ENCODE measurements around the gene FADS2. TPM values are rescaled to one million over a fixed set of nuclear protein-coding genes. Genes with fewer than 3 reads are reported as not detected.

The FADS2 gene
- total and polyA plus RNA-seq, 4 donors: 44.5 to 165 (median 78.8) TPM

DNA sequence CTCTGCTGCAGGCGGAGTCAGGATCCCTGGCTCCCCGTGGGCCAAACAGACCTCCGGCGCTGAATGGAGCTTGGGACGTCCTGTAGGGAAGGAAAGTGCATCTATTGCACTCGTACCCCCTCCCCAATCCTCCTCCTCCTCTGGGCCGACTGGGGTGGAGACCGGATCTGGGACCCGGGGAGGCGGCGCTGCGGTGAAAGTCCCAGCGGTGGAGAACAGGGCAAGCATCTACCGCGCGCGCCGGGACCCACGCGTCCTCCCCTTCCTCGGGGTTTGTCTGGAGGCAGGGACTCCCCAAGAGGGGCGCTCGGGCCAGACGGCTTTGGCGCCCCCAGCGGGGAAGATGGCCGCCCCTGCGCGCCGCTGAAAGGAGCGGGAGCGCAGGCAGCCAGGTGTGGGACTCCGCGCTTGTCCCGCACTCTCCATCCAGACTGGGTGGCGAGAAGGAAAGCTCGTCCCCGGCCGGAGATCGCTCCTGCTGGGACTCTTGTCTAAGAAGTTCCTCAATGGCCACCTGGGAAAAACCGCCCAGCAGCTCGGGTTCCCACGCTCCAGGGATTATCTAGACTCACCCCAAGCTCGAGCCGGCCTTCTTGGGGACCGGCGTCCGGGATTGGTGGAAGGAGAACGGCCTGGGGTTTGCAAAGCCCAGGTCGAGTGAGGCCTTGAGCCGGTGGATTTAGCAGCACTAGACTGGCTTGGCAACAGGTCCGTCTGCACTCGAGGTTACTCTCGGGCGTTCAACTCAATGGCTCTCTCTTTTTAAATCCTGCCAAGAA, 718 bp downstream of the FADS2 start:
- TF ChIP-seq, protein P1, sequence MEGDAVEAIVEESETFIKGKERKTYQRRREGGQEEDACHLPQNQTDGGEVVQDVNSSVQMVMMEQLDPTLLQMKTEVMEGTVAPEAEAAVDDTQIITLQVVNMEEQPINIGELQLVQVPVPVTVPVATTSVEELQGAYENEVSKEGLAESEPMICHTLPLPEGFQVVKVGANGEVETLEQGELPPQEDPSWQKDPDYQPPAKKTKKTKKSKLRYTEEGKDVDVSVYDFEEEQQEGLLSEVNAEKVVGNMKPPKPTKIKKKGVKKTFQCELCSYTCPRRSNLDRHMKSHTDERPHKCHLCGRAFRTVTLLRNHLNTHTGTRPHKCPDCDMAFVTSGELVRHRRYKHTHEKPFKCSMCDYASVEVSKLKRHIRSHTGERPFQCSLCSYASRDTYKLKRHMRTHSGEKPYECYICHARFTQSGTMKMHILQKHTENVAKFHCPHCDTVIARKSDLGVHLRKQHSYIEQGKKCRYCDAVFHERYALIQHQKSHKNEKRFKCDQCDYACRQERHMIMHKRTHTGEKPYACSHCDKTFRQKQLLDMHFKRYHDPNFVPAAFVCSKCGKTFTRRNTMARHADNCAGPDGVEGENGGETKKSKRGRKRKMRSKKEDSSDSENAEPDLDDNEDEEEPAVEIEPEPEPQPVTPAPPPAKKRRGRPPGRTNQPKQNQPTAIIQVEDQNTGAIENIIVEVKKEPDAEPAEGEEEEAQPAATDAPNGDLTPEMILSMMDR (IDR thresholded peaks at IDR 0.05; ENCODE audit: control extremely low read depth, extremely low read depth): peak; percentile 25
- ATAC-seq (ENCODE audit: insufficient read depth, low FRiP score): no peak
- Histone ChIP-seq H3K9me3 (ENCODE audit: control insufficient read depth in 4 of 4, insufficient read depth in 3 of 4, low read length in 3 of 4) (peaks cover 0 to 1% (median 0%) of the 10 kb centered on the region in 4 donors), H3K4me3 (peak overlapping the region; percentile 54), H3K27me3 (ENCODE audit: control insufficient read depth in 3 of 3, insufficient read depth in 3 of 3, low read length in 2 of 3) (no peaks in the 10 kb centered on the region), H3K9ac (ENCODE audit: insufficient read depth in 1 of 2, low read length in 2 of 2) (peak overlapping the region in 1 of 2 donors; percentile 61), H3K27ac (ENCODE audit: low read depth in 1 of 2, low read length in 1 of 2) (peak overlapping the region; percentile 27 to 87), H3K4me1 (ENCODE audit: control insufficient read depth in 5 of 5, insufficient read depth in 5 of 5, low read length in 5 of 5) (peaks cover 0 to 28% (median 10%) of the 10 kb centered on the region in 5 donors), H3K36me3 (ENCODE audit: control insufficient read depth in 4 of 4, insufficient read depth in 4 of 4, low read length in 4 of 4) (no peaks in the 10 kb centered on the region)
- 1% methylated on average over 50 to 55 of the region's 55 CpGs for WGBS, 2 donors
- peak; percentile 50 to 67 (median 52) for DNase-seq

DNA sequence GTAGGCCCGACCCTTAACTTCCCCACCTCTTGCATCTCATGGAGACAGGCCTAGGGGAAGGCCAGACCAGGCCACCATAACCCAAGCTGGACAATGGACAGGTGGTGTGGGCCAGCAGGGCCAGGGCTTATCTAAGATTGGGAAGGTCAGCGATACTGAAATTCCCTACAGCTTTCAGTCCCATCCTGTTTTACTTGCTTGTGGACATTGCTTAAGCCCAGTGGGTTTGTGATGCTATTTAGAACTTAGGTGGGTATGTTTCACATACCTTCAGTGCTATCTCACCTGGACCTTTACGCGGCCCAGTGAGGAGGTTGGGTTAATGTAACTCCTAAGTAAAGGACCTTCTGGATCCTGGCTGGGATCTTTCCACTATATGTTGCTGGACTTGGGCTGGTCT, 1.7 kb downstream of the FADS2 start:
- peaks cover 0 to 33% (median 14%) of the 10 kb centered on the region in 5 donors for H3K4me1 ChIP-seq (ENCODE audit: control insufficient read depth in 5 of 5, insufficient read depth in 5 of 5, low read length in 5 of 5)
- no peak overlapping the region for H3K27ac ChIP-seq (ENCODE audit: low read depth in 1 of 2, low read length in 1 of 2)
- DNase-seq (no peak), ATAC-seq (ENCODE audit: insufficient read depth, low FRiP score) (no peak)
- H3K9me3 ChIP-seq (ENCODE audit: control insufficient read depth in 4 of 4, insufficient read depth in 3 of 4, low read length in 3 of 4): peaks cover 0 to 1% (median 0%) of the 10 kb centered on the region in 4 donors
- TF ChIP-seq, protein P1 (IDR thresholded peaks at IDR 0.05; ENCODE audit: control extremely low read depth, extremely low read depth): no peak
- 84 to 91% methylated on average over 4 of the region's 4 CpGs for WGBS, 2 donors
- no peak overlapping the region for H3K9ac ChIP-seq (ENCODE audit: insufficient read depth in 1 of 2, low read length in 2 of 2)
- no peaks in the 10 kb centered on the region for H3K27me3 ChIP-seq (ENCODE audit: control insufficient read depth in 3 of 3, insufficient read depth in 3 of 3, low read length in 2 of 3)
- H3K4me3 ChIP-seq: no peak overlapping the region
- H3K36me3 ChIP-seq (ENCODE audit: control insufficient read depth in 4 of 4, insufficient read depth in 4 of 4, low read length in 4 of 4): no peaks in the 10 kb centered on the region

DNA sequence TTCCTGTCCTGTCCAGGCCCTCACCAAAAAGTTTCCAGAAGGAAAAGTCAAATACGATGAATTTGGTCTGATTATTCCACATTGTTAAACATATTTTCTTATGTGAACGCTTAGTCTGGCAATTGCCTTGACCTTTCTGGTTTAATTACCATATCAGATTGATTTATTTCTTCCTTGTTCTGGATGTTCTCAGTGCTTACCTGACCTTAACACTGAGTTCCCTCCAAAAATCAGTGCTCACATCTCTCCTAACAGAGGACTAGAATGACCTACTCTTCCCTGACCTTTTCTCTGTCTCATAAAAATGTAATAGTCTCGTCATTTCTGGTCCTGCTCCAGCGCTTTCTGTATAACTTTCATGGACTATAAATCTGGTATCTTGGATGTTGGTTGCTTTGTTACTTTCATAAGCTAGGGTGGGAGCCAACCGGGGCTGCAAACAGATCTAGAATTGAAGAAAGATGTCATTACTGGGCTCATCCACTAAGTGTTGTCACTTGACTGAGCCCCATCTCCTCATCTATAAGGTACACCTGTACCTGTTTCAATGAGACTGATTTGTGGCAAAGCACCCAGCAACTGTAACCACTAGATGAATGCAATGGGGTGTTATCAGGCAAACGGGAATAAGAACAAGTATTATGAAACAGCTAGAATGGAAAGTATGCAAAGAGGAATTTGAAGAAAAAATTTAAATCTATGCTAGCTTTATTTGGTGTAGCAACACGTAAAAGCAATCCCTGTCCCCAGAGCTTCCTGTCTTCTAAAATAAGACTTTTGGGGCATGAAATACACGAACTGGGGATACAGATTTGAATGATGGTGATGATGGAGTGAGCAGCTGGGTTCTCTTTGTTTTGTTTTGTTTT, 2.4 kb downstream of the FADS2 start:
- Histone ChIP-seq H3K9me3 (ENCODE audit: control insufficient read depth in 4 of 4, insufficient read depth in 3 of 4, low read length in 3 of 4) (peaks cover 0 to 1% (median 0%) of the 10 kb centered on the region in 4 donors), H3K27me3 (ENCODE audit: control insufficient read depth in 3 of 3, insufficient read depth in 3 of 3, low read length in 2 of 3) (no peaks in the 10 kb centered on the region), H3K4me1 (ENCODE audit: control insufficient read depth in 5 of 5, insufficient read depth in 5 of 5, low read length in 5 of 5) (peaks cover 0 to 33% (median 14%) of the 10 kb centered on the region in 5 donors), H3K4me3 (no peak overlapping the region), H3K36me3 (ENCODE audit: control insufficient read depth in 4 of 4, insufficient read depth in 4 of 4, low read length in 4 of 4) (no peaks in the 10 kb centered on the region), H3K9ac (ENCODE audit: insufficient read depth in 1 of 2, low read length in 2 of 2) (no peak overlapping the region), H3K27ac (ENCODE audit: low read depth in 1 of 2, low read length in 1 of 2) (peak overlapping the region in 1 of 2 donors; percentile 18)
- no peak for ATAC-seq (ENCODE audit: insufficient read depth, low FRiP score)
- WGBS, 2 donors: 46 to 55% methylated on average over 8 of the region's 8 CpGs
- peak in 2 of 3 donors; percentile 54 to 57 for DNase-seq
- TF ChIP-seq, protein P1 (IDR thresholded peaks at IDR 0.05; ENCODE audit: control extremely low read depth, extremely low read depth): no peak
